ENCODE measurements around the gene POLD1. TPM values are rescaled to one million over a fixed set of nuclear protein-coding genes. Genes with fewer than 3 reads are reported as not detected.

POLD1 gene
- total and polyA plus RNA-seq, 8 donors: 26.0 to 58.3 (median 35.7) TPM

- Histone ChIP-seq H3K36me3 (peaks cover 0 to 11% of the 10 kb centered on the region in 2 donors), H3K4me3 (no peak overlapping the region), H3K9me3 (no peaks in the 10 kb centered on the region), H3K27ac (no peak overlapping the region), H3K27me3 (peaks cover 18 to 43% of the 10 kb centered on the region in 2 donors), H3K4me1 (peaks cover 0 to 32% of the 10 kb centered on the region in 2 donors)
- ATAC-seq (no peak), DNase-seq (no peak)
- TF ChIP-seq, protein P1, sequence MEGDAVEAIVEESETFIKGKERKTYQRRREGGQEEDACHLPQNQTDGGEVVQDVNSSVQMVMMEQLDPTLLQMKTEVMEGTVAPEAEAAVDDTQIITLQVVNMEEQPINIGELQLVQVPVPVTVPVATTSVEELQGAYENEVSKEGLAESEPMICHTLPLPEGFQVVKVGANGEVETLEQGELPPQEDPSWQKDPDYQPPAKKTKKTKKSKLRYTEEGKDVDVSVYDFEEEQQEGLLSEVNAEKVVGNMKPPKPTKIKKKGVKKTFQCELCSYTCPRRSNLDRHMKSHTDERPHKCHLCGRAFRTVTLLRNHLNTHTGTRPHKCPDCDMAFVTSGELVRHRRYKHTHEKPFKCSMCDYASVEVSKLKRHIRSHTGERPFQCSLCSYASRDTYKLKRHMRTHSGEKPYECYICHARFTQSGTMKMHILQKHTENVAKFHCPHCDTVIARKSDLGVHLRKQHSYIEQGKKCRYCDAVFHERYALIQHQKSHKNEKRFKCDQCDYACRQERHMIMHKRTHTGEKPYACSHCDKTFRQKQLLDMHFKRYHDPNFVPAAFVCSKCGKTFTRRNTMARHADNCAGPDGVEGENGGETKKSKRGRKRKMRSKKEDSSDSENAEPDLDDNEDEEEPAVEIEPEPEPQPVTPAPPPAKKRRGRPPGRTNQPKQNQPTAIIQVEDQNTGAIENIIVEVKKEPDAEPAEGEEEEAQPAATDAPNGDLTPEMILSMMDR (IDR thresholded peaks at IDR 0.05): no peak
- intact Hi-C loops (cut with DNase I): loop anchor here in 1 of 2 donors (10.0 kb wide), 1 partner anchor 52 kb away; the partner anchor contains the start of gene NAPSA
Measured at GRCh38 chr19:50416034-50416977, 32.2 kb downstream of the POLD1 start.

DNA sequence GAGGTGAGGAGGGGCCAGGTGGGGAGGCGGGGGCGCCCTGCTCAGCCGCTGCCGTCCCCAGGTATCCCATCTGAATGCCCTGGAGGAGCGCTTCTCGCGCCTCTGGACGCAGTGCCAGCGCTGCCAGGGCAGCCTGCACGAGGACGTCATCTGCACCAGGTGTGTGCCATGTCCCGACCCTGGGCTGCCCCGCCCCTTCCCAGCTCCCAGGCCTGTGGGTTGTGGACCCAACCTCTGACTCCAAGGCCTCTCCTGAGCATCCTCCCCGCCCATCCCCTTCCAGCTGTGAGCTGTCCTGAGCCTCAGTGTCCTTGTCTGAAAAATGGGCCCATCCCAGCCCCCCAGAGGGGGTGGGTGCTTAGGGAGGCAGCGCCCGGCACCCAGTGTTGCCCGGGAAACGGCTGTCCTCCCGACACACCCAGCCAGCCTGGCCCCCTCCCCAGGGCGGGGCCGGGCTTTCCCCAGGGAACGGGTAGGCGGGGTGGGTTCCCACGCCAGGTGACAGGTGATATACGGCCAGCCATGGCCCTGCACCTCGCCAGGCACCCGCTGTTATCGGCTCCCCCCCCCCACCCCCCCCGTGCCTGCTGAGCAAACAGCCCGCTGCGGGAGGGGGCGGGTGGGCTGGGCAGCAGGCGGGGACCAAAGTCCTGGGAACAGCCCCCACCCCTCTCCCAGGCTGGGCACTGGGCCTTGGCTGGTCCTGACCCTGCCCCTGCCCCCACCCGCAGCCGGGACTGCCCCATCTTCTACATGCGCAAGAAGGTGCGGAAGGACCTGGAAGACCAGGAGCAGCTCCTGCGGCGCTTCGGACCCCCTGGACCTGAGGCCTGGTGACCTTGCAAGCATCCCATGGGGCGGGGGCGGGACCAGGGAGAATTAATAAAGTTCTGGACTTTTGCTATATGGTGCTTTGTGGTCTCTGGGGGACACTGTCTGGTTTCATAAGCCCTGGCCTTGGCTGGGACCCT is 33.2 kb downstream of the POLD1 start:
- H3K9me3 ChIP-seq: no peaks in the 10 kb centered on the region
- peaks cover 0 to 8% of the 10 kb centered on the region in 2 donors for H3K36me3 ChIP-seq
- peaks cover 0 to 32% of the 10 kb centered on the region in 2 donors for H3K4me1 ChIP-seq
- H3K27ac ChIP-seq: no peak overlapping the region
- intact Hi-C loops (cut with DNase I): loop anchor here in 1 of 2 donors (10.0 kb wide), 1 partner anchor 53 kb away; the partner anchor contains the start of gene NAPSA
- DNase-seq: no peak
- TF ChIP-seq, protein P1 (IDR thresholded peaks at IDR 0.05): no peak
- peaks cover 18 to 54% of the 10 kb centered on the region in 2 donors for H3K27me3 ChIP-seq
- no peak overlapping the region for H3K4me3 ChIP-seq
- ATAC-seq: no peak

- DNase-seq (peak in 1 of 4 donors; percentile 23), ATAC-seq (no peak)
- H3K27me3 ChIP-seq: peaks cover 18 to 62% of the 10 kb centered on the region in 2 donors
- no peak within 1 kb of the TSS for H3K4me3 ChIP-seq
- intact Hi-C loops (cut with DNase I): loop anchor here in 1 of 2 donors (10.0 kb wide), 1 partner anchor 54 kb away; the partner anchor contains the start of gene NAPSA
- peaks cover 0 to 32% of the 10 kb centered on the region in 2 donors for H3K4me1 ChIP-seq
- TF ChIP-seq, protein P1 (IDR thresholded peaks at IDR 0.05): no peak
- no peaks in the 10 kb centered on the region for H3K9me3 ChIP-seq
- H3K27ac ChIP-seq: no peak within 1 kb of the TSS
- H3K36me3 ChIP-seq: peaks cover 0 to 4% of the 10 kb centered on the region in 2 donors
Measured at GRCh38 chr19:50418176-50419021, 34.3 kb downstream of the POLD1 start, which contains the start of gene SPIB. TSS of gene SPIB (plus strand) at chr19:50418938. CDS start at chr19:50418963, 25 bp downstream.

GRCh38 chr19:50419022-50419579 is 35.0 kb downstream of the POLD1 start:
- DNase-seq: no peak
- no peaks in the 10 kb centered on the region for H3K9me3 ChIP-seq
- ATAC-seq: no peak
- no peaks in the 10 kb centered on the region for H3K36me3 ChIP-seq
- no peak overlapping the region for H3K4me3 ChIP-seq
- H3K4me1 ChIP-seq: peaks cover 0 to 32% of the 10 kb centered on the region in 2 donors
- peaks cover 18 to 66% of the 10 kb centered on the region in 2 donors for H3K27me3 ChIP-seq
- intact Hi-C loops (cut with DNase I): loop anchor here in 1 of 2 donors (10.0 kb wide), 1 partner anchor 54 kb away; the partner anchor contains the start of gene NAPSA
- no peak overlapping the region for H3K27ac ChIP-seq
- TF ChIP-seq, protein P1 (IDR thresholded peaks at IDR 0.05): no peak

Measured in left lung (tissue), 10 donors.